ENCODE data around the gene SLC50A1.

DNA sequence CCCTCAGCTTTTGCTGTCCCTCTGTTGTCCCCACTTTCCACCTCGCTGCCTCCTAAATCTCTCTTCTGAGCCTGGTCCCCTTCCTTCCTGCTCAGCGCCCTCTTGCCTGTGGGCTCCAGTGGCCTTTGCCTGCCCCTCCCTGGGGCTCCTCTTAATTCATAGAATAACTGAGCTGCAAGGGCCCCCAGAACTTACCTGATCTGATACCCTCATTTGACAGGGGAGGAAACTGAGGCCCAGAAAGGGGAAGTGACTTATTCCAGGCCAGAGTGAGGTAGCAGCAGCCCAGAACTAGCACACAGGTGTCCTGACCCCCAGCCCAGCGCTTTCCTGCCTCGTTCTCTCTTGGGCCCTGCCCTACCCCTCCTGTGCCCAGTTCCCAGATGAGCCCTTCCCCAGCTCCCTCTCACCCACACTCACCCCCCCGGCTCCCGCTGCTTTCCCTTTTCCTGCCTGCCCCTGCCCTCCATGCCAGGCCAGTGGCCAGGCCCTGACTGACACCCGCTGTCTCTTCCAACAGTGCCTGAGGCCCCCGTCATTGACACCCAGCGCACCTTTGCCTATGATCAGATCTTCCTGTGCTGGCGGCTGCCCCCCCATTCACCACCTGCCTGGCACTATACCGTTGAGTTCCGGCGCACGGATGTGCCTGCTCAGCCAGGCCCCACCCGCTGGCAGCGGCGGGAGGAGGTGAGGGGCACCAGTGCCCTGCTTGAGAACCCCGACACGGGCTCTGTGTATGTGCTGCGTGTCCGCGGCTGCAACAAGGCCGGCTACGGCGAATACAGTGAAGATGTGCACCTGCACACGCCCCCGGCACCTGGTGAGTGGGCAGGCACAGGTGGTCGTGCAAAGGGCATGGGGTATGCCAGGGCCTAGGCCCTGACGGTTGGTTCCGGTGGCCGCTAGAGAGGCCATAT is 43.7 kb downstream of the SLC50A1 start:
- TF ChIP-seq, protein P1, sequence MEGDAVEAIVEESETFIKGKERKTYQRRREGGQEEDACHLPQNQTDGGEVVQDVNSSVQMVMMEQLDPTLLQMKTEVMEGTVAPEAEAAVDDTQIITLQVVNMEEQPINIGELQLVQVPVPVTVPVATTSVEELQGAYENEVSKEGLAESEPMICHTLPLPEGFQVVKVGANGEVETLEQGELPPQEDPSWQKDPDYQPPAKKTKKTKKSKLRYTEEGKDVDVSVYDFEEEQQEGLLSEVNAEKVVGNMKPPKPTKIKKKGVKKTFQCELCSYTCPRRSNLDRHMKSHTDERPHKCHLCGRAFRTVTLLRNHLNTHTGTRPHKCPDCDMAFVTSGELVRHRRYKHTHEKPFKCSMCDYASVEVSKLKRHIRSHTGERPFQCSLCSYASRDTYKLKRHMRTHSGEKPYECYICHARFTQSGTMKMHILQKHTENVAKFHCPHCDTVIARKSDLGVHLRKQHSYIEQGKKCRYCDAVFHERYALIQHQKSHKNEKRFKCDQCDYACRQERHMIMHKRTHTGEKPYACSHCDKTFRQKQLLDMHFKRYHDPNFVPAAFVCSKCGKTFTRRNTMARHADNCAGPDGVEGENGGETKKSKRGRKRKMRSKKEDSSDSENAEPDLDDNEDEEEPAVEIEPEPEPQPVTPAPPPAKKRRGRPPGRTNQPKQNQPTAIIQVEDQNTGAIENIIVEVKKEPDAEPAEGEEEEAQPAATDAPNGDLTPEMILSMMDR (IDR thresholded peaks at IDR 0.05; ENCODE audit: insufficient read depth, low read length, poor library complexity, severe bottlenecking) = no peak
- no peak for TF ChIP-seq EZH2phosphoT487 (conservative IDR thresholded peaks at IDR 0.05; ENCODE audit: low read length)
